HepG2 (cell line): Measurements from ENCODE around the gene FRMD8. TPM values are rescaled to one million over a fixed set of nuclear protein-coding genes. Genes with fewer than 3 reads are reported as not detected.

Source experiments
- AGO2 ChIP-seq: fragments of 200-400 bp; formaldehyde crosslinking; optimal IDR thresholded peaks from 2 replicates; pipeline ENCODE3; 2017; ENCODE audit warnings: mild to moderate bottlenecking, low read depth, low read length, moderate library complexity
- ASH2L ChIP-seq: fragments of 300-600, 200-600 bp; sonication (generic); IDR thresholded peaks from 2 replicates; pipeline ENCODE4 v1.7.0; 2017; ENCODE audit warnings: low read depth, mild to moderate bottlenecking, moderate library complexity, mixed read lengths, low read length; ENCODE audit not compliant: insufficient read length
- ATRX ChIP-seq: sonication (generic); formaldehyde crosslinking; IDR thresholded peaks from 2 replicates; pipeline ENCODE4 v1.4.0; 2020; ENCODE audit warnings: missing genetic modification reagents, borderline replicate concordance
- DBP ChIP-seq: sonication (generic); formaldehyde crosslinking; IDR thresholded peaks from 2 replicates; pipeline ENCODE4 v1.4.0; 2020; ENCODE audit warnings: missing genetic modification reagents; ENCODE audit errors: not compliant biosample characterization
- HES4 ChIP-seq: sonication (generic); formaldehyde crosslinking; IDR thresholded peaks from 2 replicates; pipeline ENCODE4 v1.9.0; 2021; ENCODE audit warnings: mild to moderate bottlenecking, missing genetic modification reagents, borderline replicate concordance
- HHEX ChIP-seq: IDR thresholded peaks from 2 replicates; pipeline ENCODE4 v1.6.1; 2016; ENCODE audit warnings: control low read depth
- HMGXB4 ChIP-seq, 2 experiments: sonication (generic) in 1 of 2; formaldehyde crosslinking in 1 of 2; IDR thresholded peaks; 2 replicates each; pipeline versions ENCODE4 v1.4.0 to v1.6.1; 2018 to 2020; ENCODE audit warnings: missing genetic modification reagents in 2 of 2, borderline replicate concordance in 1 of 2, low read depth in 1 of 2, mild to moderate bottlenecking in 1 of 2, missing biosample characterization in 1 of 2
- KMT2A ChIP-seq: sonication (generic); formaldehyde crosslinking; IDR thresholded peaks from 2 replicates; pipeline ENCODE4 v1.4.0; 2020; ENCODE audit warnings: missing genetic modification reagents
- MATR3 ChIP-seq: sonication (generic); formaldehyde crosslinking; IDR thresholded peaks from 2 replicates; pipeline ENCODE4 v1.4.0; 2020; ENCODE audit warnings: missing genetic modification reagents
- MEF2D ChIP-seq: sonication (generic); formaldehyde crosslinking; IDR thresholded peaks from 2 replicates; pipeline ENCODE4 v1.5.1; 2020; ENCODE audit warnings: mild to moderate bottlenecking, missing genetic modification reagents
- NR1H2 ChIP-seq: sonication (generic); formaldehyde crosslinking; IDR thresholded peaks from 2 replicates; pipeline ENCODE4 v1.8.1; 2022; ENCODE audit warnings: low read depth, missing genetic modification reagents, borderline replicate concordance
- PHF5A ChIP-seq: IDR thresholded peaks from one replicate; pipeline ENCODE4 v1.6.1; 2018; ENCODE audit warnings: low read depth, missing genetic modification reagents; ENCODE audit not compliant: unreplicated experiment
- RAD21 ChIP-seq: fragments of 450-650 bp; formaldehyde crosslinking; IDR thresholded peaks from 2 replicates; pipeline ENCODE4 v1.5.0; 2020; ENCODE audit warnings: mild to moderate bottlenecking
- RBM22 ChIP-seq: fragments of 200-400 bp; formaldehyde crosslinking; optimal IDR thresholded peaks from 2 replicates; pipeline ENCODE3; 2017; ENCODE audit warnings: mild to moderate bottlenecking, low read length, moderate library complexity
- SP4 ChIP-seq: sonication (generic); formaldehyde crosslinking; IDR thresholded peaks from 2 replicates; pipeline ENCODE4 v1.8.1; 2023; ENCODE audit warnings: mild to moderate bottlenecking, missing genetic modification reagents
- TFDP1 ChIP-seq: IDR thresholded peaks from 2 replicates; pipeline ENCODE4 v1.6.1; 2016; ENCODE audit warnings: missing compliant biosample characterization, missing genetic modification reagents, borderline replicate concordance
- YEATS2 ChIP-seq: sonication (generic); formaldehyde crosslinking; IDR thresholded peaks from 2 replicates; pipeline ENCODE4 v1.4.0; 2020; ENCODE audit warnings: missing genetic modification reagents, borderline replicate concordance
- ZFX ChIP-seq: sonication (generic); formaldehyde crosslinking; IDR thresholded peaks from 2 replicates; pipeline ENCODE4 v1.4.0; 2020; ENCODE audit warnings: mild to moderate bottlenecking, low read depth, missing genetic modification reagents, moderate library complexity
- ZNF17 ChIP-seq: sonication (generic); formaldehyde crosslinking; IDR thresholded peaks from 2 replicates; pipeline ENCODE4 v1.5.0; 2020; ENCODE audit warnings: mild to moderate bottlenecking, missing genetic modification reagents
- ZNF367 ChIP-seq: sonication (generic); formaldehyde crosslinking; IDR thresholded peaks from 2 replicates; pipeline ENCODE4 v1.4.0; 2020; ENCODE audit warnings: missing genetic modification reagents, borderline replicate concordance
- ZNF446 ChIP-seq: sonication (generic); formaldehyde crosslinking; IDR thresholded peaks from 2 replicates; pipeline ENCODE4 v1.5.0; 2020; ENCODE audit warnings: mild to moderate bottlenecking, missing genetic modification reagents
- ZNF777 ChIP-seq: sonication (generic); formaldehyde crosslinking; IDR thresholded peaks from 2 replicates; pipeline ENCODE4 v1.4.0; 2020; ENCODE audit warnings: missing genetic modification reagents
- ZNF891 ChIP-seq: sonication (generic); formaldehyde crosslinking; IDR thresholded peaks from 2 replicates; pipeline ENCODE4 v1.5.0; 2020; ENCODE audit warnings: mild to moderate bottlenecking, missing genetic modification reagents
- polyA plus RNA-seq, 8 experiments: library from polyadenylated mRNA; depleted of rRNA in 3 of 8; stranded (reverse) in 7 of 8; unstranded in 1 of 8; fragments of >200 nt; fragmentation: Illumina TruSeq in 4 of 8; extraction: Trizol in 4 of 8; gene quantifications; 2 replicates each; pipeline versions ENCODE4 v1.2.1 to v1.2.3, GENCODE V29; 2011 to 2016; ENCODE audit warnings: low read depth in 4 of 8, missing spikeins in 1 of 8, mixed read lengths in 1 of 8; ENCODE audit not compliant: insufficient read depth in 1 of 8
- total RNA-seq, 5 experiments: library from RNA; depleted of rRNA; stranded (reverse); fragments of >200 nt; fragmentation: Illumina TruSeq; extraction: Trizol; gene quantifications; 2 replicates each; pipeline ENCODE4 v1.2.3, GENCODE V29; 2016; ENCODE audit warnings: low read depth in 1 of 5
- TF ChIP-seq, protein P1 (sequence below): sonication (generic); formaldehyde crosslinking; IDR thresholded peaks from 2 replicates; pipeline ENCODE4 v1.5.0; 2020; ENCODE audit warnings: mild to moderate bottlenecking, missing genetic modification reagents, moderate library complexity

The FRMD8 gene
- total and polyA plus RNA-seq, 2 of the 13 experiments (the other 11 are each of a cell fraction or from before 2014, with no cell fraction given), result 5.8 to 20.6 TPM

- TF ChIP-seq ZNF367 (0 out of 2 replicates have a peak, but pooled peaks have one; percentile 37), ZNF446 (CRISPR knock-in tag) (no peak), ZNF17 (CRISPR knock-in tag) (no peak), ZNF891 (CRISPR knock-in tag) (no peak), HES4 (CRISPR knock-in tag) (peak; percentile 44; the same call in 1 of the 2 replicates), MATR3 (CRISPR knock-in tag) (no peak), ASH2L (peak; percentile 38), AGO2 (peak; percentile 90), NR1H2 (no peak), YEATS2 (CRISPR knock-in tag) (peak; percentile 40; the same call in 1 of the 2 replicates), HHEX (no peak), RBM22 (peak; percentile 30), PHF5A (CRISPR knock-in tag) (no peak), TFDP1 (no peak), ZFX (peak; percentile 86), DBP (CRISPR knock-in tag) (no peak), HMGXB4 (CRISPR knock-in tag; IDR thresholded peaks at IDR 0.05; ENCODE audit: borderline replicate concordance in 1 of 2, low read depth in 1 of 2) (peak in 1 of 2 experiments; percentile 42; a peak in 1 of 4 replicates), RAD21 (0 out of 2 replicates have a peak, but pooled peaks have one; percentile 15), KMT2A (CRISPR knock-in tag) (peak; percentile 33; the same call in 1 of the 2 replicates), SP4 (CRISPR knock-in tag) (peak; percentile 87), ATRX (no peak), MEF2D (0 out of 2 replicates have a peak, but pooled peaks have one; percentile 19), ZNF777 (CRISPR knock-in tag) (peak; percentile 72)
- TF ChIP-seq, protein P1, sequence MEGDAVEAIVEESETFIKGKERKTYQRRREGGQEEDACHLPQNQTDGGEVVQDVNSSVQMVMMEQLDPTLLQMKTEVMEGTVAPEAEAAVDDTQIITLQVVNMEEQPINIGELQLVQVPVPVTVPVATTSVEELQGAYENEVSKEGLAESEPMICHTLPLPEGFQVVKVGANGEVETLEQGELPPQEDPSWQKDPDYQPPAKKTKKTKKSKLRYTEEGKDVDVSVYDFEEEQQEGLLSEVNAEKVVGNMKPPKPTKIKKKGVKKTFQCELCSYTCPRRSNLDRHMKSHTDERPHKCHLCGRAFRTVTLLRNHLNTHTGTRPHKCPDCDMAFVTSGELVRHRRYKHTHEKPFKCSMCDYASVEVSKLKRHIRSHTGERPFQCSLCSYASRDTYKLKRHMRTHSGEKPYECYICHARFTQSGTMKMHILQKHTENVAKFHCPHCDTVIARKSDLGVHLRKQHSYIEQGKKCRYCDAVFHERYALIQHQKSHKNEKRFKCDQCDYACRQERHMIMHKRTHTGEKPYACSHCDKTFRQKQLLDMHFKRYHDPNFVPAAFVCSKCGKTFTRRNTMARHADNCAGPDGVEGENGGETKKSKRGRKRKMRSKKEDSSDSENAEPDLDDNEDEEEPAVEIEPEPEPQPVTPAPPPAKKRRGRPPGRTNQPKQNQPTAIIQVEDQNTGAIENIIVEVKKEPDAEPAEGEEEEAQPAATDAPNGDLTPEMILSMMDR (CRISPR knock-in tag), result peak; percentile 33
Measured at GRCh38 chr11:65354265-65355012, 32.0 kb upstream of the FRMD8 start, which contains the start of gene TIGD3 (continued).
